ENCODE results near the gene VWA8.
A peak's percentile ranks its signal among the peaks of the same experiment; 100 is the strongest.
"Not testable (repeated sequence)": the region's sequence is repeated elsewhere in the genome, so short reads cannot be mapped to it uniquely, and the experiment has no call there.

The VWA8 gene

DNA sequence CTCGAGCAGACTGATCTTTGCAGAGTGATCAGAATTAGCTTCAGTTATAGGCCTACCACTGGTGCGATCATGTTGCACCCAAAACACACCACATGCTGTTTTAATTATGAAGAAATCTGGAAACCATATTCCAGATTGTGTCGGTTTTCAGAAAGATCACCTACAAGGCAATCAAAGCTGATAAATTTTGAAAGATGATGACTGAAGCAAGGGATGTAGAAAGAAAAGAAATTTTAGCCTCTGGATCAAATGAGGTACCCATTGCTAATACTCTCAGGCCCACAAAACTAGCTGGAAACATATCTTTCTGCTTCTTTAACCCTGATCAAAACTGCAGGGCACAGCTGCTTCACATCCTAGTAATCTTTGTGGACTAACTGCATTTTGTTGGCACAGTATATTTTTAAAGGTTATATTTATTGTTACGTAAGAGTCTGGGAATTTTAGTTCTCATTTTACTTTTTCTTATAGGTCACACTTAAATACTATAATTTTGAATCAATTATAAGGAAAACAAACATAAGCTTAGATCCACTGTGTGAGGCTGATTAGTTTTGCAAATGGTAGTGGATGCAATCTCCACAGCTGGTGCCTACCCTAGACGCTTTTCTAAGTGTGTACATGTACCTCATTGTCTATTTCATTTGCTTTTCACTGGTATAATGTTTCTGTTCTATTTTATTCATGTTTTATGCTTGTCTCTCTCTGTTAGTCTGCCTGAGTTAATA, 352.6 kb downstream of the VWA8 start:
- no peak for DNase-seq

DNA sequence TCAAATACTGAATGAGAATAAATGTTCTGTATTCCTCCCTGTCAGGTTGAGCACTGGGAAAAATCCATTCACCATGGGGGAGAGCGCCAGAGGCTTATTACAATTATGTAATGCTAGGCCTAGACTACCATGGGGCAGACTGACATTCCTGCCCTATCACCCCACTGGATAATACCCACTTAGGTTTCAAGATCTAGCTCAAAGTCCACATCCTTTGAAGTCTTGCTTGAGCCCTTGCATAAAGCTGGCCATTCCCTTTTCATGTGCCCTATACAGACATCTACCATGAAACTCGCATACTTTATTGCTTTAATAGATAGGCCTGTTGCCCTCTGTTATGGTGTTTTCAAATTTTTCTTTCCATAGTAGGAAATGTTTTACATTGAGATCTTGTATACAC, 354.3 kb downstream of the VWA8 start:
- DNase-seq: no peak

- DNase-seq: no peak
These were observed 355.3 kb downstream of the VWA8 start for GRCh38 chr13:41605319-41606285.

DNA sequence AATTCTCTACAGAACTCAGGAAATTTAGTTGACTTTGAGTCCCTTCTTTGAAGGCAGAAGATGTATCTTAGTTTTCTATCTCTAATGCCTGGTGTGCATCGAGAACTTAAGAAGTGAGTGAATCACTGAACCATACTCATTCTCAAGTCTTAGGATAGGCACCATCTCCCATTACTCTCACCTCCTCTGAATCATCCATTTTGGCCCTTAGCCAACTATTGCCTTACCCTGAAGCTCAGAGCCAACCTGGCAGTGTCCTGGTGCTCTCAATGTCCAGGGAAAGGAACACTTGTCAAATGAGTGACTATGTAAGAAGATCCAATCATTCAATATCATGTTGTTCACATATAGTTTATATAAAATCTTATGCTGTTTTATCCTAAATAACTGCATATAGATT, 357.0 kb downstream of the VWA8 start:
- no peak for DNase-seq

- DNase-seq: no peak
These were observed 359.0 kb downstream of the VWA8 start for GRCh38 chr13:41601718-41602445.

DNA sequence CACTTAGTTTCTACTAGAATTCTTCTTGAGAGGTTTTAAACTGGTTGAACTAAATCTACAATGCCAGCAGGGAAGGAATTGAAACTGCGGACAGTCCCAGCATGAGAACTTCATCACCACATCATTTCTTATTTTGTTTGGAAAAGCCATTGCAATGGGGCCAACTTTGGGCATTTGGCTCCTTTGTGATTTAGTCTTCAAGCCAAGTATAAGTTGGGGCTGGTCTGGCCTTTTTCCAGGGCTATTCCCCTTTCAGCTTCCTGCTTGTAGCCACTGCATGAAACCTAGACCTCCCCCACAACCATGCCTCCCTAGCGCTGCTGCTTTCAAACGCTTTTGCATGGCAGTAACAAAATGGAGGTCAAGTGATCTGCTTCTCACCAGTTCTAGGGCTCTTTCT, 361.3 kb downstream of the VWA8 start:
- no peak for DNase-seq

DNA sequence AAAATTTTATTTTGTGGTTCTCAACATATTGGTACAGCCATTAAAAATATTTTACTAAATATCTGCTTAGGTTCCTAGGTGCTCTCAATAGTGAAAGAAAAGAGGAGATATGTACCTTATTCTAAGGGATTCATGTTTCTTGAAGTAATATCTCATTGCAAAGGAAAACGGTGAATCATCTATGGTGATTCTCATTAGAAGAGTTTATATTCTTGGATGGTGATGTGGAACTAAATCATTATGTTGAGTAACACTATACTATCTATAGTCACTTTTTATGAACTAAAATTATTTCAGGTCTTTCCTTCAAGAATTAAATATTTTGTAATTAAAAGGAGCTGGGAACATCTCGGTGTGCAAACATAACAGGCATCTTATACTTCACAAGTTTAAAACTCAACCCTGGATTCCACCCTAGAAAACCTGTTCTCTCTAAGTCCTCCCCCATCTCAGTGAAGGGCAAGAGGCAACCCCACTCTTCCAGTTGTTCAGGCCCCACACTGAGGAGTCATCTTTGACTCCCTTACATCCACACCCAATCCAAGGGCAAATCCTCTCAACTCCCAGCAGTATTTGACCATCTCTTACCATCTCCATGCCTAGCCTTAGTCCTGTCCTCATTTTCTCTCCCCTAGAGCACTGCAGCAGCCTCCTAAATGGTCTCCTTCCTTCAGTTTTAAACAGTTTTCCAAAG, 363.4 kb downstream of the VWA8 start:
- DNase-seq: no peak

DNA sequence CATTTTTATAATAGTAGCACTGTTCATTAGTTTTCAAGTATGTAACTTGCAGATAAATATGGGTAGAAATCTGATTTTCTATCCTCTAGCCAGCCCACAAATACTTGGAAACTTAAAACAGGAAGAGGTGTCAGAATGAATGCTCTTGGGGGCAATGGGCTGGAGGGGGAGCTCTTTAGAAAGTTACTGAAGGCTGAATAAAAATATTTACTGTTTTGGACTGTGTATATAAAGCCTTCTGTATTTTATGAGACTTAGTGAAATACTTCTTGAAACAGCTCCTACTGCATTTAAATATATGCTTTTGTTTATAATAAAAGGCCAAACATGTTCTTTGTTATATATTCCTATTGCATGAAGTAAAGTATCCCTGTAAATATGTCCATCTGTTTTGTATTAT, 364.7 kb downstream of the VWA8 start:
- DNase-seq: no peak

GRCh38 chr13:41595298-41595697, 365.6 kb downstream of the VWA8 start:
- DNase-seq: no peak

GRCh38 chr13:41590643-41591042, 370.3 kb downstream of the VWA8 start:
- no peak for DNase-seq

GRCh38 chr13:41590122-41590521, 370.8 kb downstream of the VWA8 start:
- no peak for DNase-seq

- no peak for DNase-seq
These were observed 371.5 kb downstream of the VWA8 start for GRCh38 chr13:41589434-41589833.

DNA sequence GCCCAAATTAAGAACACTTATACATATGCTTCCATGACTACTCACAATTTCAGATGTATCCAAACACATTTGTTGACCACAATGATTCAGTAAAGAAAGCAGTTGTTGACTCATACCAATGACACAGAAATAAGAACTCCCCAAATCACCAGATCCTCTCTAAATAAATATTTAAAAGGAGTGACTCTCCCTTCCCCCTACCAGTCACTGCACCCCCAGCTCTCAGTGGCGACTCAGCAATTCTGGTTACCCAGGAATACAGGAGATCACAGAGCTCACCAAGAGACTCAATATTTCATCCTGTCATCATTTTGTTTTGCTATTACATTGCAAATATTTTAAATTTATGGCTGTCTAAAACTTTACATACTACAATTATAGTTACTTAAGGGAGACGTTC, 372.0 kb downstream of the VWA8 start:
- DNase-seq: peak; percentile 20 to 41

DNA sequence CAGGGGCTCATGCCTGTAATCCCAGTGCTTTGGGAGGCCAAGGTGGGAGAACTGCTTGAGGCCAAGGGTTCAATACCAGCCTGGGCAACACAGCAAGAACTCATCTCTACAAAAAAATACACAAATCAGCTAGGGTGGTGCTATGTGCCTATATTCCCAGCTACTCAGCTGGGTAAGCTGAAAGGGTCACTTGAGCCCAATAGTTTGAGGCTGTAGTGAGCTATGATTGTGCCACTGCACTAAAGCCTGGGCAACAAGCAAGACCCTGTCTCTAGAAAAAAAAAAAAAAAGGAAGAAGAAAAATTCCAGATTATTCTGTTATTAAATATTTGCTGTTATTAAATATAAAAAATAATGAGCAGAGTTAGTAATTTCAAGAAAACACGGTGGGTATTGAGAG, 372.5 kb downstream of the VWA8 start:
- DNase-seq: no peak

- peak; percentile 9 to 20 for DNase-seq
These were observed 373.4 kb downstream of the VWA8 start for GRCh38 chr13:41587490-41587889.

GRCh38 chr13:41586216-41586615, 374.7 kb downstream of the VWA8 start:
- DNase-seq: no peak

GRCh38 chr13:41582027-41582463, 378.9 kb downstream of the VWA8 start:
- no peak for DNase-seq

DNA sequence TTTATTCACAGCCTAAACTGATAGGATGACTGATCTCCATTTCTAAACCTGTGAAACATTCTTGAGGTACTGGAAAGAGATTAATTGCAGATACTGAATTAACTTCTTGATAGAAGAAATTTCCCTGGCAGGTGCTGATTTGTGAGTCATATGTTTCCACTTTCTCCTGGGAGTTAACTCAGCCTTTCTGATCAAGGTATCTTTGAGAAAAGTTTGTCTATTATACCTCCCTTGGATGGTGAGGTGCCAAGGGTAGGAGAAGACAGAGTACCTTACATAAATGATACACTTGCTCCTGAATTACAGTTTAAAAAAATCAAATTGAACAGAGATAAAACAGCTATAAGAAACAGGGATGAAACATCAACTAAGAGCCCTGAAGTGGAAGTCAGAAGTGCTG, 380.6 kb downstream of the VWA8 start:
- no peak for DNase-seq

GRCh38 chr13:41579881-41580280, 381.0 kb downstream of the VWA8 start:
- DNase-seq: no peak

- no peak for DNase-seq
These were observed 381.7 kb downstream of the VWA8 start for GRCh38 chr13:41579168-41579567.

GRCh38 chr13:41578371-41578770, 382.5 kb downstream of the VWA8 start:
- no peak for DNase-seq

DNA sequence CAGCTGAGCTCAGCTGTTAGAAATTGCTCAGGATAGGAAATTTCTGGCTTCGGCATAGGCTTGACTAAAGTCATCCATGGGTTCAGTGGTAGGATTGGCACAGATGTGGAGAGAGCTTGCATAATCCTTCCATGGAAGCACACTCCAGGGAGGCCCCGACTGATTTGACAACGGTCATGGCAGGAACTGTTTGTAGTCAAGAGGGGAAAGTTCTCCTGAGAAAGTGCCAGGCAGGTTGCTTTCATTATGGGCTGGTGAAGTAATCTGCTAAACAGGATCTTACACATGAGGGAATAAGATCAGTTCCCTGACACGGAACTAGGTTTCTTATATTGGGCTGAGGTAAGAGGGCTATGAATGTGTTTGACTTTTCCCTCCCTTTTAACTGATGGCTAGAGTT, 383.5 kb downstream of the VWA8 start:
- DNase-seq: no peak

- DNase-seq: not testable (repeated sequence)
These were observed 387.3 kb downstream of the VWA8 start for GRCh38 chr13:41573640-41574039.
